NAMALWA (cell line): ENCODE results near the gene NBPF1.
A peak's percentile ranks its signal among the peaks of the same experiment; 100 is the strongest.
"Not testable (repeated sequence)": the region's sequence is repeated elsewhere in the genome, so short reads cannot be mapped to it uniquely, and the experiment has no call there.

Source experiments
- DNase-seq: peaks from one replicate; pipeline ENCODE4 v3.0.0-alpha.2; 2015; ENCODE audit warnings: low spot score

The NBPF1 gene

DNA sequence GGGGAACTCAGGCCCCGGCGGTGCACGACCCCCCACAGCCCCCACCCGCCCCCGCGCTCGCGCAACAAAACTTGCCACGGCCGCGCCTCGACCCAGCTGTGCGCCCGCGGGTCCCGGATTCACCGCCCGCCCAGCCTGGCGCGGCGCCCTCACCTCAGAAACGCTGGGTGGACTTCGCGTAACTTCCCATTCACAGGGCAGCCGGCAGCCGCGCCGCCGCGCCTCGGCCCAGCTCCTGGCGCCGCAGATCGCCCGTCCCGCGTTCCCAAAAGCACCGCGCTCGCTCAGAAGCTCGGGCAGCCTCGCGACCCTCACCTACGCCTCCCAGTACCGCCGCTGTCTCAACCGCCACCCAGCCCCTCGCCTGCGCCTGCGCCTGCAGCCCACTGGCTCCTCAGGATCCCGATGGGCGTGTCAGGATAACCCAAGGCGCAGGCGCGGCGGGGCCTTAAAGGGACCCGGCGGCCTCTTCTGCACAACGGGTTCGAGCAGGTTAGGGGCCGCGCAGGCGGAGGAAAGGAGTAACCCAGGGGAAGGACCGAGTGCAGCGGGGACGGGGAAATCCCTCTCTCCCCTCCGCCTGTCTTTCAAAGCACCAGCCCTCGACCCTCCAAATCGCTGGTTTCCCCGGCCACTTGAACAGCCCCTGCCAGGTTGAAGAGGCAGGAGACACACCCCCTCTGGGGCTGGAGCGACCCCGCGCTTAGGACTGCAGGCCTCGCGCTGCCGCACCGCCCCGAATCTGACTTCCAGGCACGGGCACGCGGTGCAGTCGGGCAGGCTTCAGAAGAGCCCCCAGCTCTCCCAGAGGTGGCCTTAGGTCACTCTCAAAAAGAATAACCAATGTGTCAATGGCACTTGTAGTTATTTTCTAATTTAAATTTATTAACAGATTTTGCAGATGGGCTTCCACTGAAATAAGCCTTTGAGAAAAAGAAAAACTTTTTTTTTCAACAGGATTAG lies at the start of gene NBPF1:
NBPF1 (minus strand) TSS at position 380 of the 963 bp plus-strand sequence.
- peak; percentile 100 for DNase-seq

DNA sequence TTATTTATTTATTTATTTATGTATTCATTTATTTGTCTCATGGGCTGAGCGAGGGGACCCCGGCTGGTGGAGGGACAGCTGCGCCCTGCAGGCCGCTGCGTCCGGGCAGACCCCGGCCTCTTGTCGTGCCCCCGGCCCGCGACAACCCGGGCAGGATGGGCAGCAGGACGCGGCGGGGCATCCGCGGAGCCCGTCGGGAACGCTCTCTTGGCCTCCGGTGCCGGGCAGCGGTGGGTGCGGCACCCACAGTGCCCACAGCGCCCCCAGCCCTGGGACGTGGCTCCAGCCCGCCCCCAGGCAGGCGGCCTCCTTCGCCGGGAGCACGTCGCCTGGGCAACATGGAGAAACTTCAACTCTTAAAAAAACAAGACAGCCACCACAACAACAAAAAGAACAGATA lies 44.9 kb upstream of the NBPF1 start:
- DNase-seq, result not testable (repeated sequence)

DNA sequence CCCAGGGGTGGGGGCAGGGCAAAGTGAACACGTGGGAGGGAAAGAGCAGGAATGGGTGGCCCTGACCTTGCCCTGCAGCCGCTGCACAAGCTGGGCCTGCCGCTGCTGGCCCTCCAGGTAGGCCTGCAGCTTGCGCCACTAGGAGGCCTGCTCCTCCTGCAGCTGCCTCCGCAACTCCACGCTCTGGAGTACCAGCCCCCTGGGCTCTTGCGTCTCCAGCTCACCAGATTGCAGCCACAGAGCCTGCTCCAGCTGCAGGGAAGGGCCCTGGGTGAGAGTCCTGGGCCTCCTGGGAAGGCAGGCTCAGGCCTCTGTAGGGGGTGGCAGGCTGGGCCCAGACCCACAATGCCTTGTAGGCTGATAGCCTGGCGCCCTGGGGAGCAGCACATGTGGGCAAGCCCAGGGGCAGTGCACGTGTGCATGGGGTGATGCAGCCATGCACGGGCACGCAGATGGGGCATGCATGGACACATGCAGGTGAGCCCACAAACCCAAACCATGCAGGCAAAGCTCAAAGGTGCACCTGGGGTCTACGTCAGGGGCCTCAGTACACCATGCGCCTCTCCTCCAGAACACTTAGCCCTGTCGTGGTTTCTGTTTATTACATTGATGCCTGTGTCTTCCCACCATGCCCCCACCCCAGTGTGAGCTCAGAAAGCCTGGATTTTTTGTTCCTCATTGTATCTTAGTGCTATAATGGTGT lies 43.8 kb upstream of the NBPF1 start:
- DNase-seq, result not testable (repeated sequence)

DNA sequence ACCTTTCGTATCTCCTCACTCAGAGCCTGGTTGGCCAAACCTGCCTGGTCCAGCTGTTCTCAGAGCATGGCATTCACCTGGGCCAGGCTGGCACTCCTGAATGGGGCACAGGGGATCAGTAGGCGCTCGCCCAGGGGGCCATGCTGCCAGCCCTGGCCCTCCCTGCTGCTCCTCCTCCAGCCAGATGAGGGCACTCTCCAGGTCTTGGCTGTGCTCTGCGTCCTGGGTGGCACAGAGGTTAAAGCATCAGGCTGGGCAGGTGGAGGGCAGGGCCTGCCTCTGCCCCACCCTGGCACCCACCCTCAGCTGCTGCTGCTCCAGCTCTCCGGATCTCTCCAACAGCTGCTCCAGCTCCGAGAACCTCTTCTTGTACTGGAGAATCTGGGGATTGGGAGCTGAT lies 43.2 kb upstream of the NBPF1 start:
- not testable (repeated sequence) for DNase-seq

DNA sequence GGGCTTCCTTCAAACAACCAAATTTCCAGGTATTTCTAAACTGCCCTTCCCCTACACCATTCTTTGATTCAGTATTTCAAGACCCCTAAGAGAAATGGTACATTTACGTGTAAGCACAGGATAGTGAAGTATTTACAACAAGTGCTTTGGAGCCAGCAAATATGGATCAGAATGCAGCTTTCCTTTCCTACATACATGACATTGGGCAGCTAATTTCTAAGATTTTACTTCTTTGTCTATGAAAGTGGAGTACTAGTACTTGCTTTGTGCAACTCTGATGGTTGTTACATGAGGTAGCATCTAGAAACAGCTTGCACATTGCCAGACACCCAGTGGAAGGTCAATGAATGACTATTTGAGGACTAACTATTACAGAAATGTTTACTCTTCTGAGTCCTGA lies 38.2 kb upstream of the NBPF1 start:
- peak; percentile 63 for DNase-seq

DNA sequence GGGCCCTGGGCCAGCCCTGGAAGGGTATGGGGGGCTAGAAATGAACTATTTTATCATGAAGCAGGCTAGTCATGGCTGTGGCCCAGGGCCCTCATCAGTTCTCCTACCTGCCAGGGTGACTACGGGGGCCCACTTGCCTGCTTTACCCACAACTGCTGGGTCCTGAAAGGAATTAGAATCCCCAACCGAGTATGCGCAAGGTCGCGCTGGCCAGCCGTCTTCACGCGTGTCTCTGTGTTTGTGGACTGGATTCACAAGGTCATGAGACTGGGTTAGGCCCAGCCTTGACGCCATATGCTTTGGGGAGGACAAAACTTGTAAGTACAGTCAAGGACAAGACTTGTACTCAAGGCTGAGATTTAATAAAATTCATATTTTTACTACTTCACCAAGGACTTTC lies 36.6 kb upstream of the NBPF1 start:
- DNase-seq, result not testable (repeated sequence)

DNA sequence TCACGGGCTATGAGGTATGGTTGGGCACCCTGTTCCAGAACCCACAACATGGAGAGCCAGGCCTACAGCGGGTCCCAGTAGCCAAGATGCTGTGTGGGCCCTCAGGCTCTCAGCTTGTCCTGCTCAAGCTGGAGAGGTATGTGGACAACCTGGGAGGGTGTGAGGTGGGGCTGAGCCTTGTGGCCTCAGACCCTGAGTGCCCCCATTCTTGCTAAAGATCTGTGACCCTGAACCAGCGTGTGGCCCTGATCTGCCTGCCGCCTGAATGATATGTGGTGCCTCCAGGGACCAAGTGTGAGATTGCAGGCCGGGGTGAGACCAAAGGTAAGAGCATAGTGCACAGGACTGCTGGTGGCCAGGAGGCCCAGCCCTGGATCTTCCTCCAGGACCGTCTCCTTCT lies 36.0 kb upstream of the NBPF1 start:
- not testable (repeated sequence) for DNase-seq

DNA sequence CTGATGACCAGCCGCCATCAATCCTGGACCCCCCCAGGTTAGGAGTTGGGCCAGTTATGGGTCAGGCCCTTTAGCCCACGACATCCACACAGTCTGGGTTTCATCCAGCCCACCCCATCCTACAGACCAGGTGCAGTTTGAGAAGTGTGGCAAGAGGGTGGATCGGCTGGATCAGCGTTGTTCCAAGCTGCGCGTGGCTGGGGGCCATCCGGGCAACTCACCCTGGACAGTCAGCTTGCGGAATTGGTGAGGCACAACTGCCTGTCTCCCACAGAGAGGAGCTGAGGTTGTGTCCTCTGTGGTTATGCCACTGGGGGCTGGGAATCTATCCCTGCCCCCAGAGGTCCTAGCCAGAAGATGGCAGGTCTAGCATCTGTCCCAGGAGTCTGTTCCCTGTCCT lies 35.4 kb upstream of the NBPF1 start:
- DNase-seq, result not testable (repeated sequence)

DNA sequence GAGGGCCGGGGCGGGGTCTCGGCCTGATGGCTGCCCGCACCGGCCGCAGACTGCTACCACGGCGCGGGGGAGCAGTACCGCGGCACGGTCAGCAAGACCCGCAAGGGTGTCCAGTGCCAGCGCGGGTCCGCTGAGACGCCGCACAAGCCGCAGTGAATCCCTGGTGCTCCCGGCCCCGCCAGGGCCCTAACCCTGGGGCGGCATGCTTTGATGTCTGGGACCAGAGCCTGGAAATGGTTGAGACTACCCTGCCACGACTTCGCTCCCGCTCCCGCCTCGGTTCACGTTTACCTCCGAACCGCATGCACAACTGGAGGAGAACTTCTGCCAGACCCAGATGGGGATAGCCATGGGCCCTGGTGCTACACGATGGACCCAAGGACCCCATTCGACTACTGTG lies 34.9 kb upstream of the NBPF1 start:
- not testable (repeated sequence) for DNase-seq

DNA sequence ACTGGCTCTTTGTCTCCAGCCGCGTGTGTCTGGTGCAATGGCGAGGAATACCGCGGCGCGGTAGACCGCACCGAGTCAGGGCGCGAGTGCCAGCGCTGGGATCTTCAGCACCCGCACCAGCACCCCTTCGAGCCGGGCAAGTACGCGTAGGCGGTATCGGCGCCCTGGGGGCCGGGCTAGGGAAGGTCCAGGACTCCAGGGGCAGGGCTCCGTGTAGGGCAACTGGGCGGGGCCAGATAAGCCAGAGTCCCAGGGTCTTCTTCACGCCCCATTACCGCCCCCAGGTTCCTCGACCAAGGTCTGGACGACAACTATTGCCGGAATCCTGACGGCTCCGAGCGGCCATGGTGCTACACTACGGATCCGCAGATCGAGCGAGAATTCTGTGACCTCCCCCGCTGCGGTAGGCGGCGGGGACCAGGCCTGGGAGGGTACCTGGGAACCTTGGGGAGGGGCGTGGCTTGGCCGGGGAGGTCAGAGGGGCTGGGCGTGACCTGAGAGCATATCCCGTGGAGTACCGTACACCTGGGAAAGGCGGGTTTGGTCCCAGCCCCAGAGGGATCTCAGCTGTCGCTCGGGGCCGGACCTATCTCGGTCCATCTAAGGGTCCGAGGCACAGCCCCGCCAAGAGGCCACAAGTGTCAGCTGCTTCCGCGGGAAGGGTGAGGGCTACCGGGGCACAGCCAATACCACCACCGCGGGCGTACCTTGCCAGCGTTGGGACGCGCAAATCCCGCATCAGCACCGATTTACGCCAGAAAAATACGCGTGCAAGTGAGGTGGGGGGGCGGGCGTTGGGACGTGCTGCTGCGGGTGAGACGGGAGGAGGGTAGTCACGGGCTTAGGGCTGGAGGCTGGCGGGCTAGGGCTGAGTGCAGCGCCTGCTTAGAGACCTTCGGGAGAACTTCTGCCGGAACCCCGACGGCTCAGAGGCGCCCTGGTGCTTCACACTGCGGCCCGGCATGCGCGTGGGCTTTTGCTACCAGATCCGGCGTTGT lies 34.1 kb upstream of the NBPF1 start:
- not testable (repeated sequence) for DNase-seq

DNA sequence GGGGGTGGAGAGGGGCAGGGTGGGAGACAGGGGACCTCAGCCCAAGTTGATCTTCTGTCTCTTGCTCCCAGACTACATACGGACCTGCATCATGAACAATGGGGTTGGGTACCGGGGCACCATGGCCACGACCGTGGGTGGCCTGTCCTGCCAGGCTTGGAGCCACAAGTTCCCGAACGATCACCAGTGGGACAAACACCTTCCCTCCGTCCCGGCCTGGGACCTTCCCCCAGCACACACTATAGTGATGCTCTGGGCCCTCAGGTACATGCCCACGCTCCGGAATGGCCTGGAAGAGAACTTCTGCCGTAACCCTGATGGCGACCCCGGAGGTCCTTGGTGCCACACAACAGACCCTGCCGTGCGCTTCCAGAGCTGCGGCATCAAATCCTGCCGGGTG lies 33.4 kb upstream of the NBPF1 start:
- not testable (repeated sequence) for DNase-seq

DNA sequence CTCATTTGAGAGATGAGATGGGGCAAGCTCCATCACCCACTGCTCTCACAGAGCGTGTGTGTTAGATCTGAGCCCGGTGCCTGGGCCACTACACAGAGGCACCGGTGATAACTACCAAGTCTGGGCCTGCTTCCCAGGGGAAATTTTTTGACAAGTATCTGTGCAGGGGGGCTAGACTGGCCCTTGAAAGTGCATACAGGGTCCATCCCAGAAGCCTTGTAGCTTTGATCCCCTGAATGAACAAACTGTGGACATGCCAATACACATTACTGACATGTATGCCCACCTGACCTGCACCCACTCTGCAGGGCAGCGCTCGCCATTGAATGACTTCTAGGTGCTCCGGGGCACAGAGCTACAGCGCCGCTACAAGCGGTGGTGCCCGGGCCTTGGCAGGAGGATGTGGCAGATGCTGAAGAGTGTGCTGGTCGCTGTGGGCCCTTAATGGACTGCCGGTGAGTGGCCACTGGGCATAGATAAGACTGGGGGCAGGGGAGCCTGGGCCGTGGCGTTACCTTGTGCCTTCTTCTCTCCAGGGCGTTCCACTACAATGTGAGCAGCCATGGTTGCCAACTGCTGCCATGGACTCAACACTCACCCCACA lies 32.8 kb upstream of the NBPF1 start:
- DNase-seq, result not testable (repeated sequence)

DNA sequence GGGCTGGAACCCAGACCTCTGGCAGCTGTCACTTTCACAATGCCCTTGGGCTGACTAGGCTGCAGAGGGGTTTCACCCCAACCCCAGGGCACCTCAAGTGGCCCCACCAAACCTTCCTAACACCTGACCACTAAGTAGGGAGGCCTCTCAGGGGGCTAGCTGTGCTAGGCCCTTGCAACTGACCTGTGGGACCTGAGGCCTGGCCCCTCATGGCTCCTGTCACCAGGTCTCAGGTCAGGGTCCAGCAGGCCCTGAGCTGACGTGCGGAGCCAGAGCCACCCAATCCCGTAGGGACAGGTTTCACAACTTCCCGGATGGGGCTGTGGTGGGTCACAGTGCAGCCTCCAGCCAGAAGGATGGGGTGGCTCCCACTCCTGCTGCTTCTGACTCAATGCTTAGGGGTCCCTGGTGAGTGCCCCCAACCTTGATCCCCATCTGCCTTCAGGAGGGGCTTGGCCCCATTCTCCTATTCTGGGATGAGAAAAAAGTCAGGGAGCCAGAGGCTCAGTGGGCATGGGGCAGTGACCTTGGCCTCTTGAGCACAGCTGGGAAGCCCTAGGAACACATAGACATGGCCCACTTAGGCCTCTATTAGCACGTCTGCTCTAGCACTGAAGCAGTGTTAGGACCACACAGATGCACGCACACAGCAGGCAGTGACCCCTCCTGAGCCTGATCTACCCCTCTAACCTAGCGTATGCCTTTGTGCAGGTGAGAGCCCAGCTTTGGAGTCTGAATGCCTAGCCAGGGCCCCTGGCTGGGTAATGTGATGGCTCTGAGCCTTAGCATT lies 32.1 kb upstream of the NBPF1 start:
- not testable (repeated sequence) for DNase-seq

DNA sequence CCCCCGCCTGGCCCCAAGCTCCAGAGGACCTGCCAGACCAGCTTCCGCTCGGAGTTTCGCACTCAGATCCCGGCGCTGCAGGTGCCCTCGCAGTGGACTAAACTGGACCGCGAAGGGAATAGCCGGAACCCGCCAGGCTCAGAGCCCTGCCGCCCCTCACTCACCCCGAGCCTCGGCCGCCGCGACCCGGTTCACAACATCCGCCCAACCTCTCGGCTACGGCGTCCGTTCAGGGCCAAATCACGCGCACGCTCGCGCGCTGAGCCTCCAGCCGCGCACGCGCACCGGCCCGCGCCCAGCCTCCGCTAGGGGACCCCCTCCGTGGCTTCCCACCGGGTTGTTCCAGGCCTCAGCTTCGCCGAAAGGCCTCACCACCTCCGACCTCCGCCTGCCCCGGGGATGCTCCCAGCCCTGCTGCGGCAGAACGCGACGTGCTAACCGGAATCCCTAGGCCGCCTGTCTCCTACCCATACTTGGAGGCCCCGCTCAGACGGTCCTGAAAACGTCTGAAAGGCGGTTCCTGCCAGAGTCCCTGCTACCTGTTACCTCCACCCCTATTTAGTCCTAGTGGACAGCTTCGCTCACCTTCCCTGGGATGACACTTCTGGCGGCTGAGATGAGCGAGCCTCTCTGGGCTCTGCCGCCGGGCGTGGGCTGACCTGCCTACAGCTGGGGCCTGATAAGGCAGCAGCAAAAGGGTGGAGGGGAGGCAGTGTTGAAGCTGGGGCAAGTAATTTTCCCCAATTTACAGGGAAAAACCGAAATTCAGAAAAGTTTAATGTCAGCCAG lies 31.3 kb upstream of the NBPF1 start:
- peak; percentile 99 for DNase-seq

DNA sequence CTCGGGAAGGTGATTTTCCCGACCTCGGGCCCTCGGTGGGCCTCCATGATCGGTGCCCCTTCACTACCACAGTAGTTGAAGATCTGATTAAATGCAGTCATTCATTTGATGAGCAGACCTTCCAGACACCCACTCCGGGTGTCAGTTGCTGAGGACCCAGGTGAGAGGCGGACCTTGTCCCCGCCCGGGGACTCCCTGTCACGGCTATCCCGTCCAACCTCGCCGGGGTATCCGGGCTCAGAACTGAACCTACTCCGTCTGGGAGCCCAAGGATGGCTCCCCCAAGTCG lies 30.8 kb upstream of the NBPF1 start:
- DNase-seq, result no peak

DNA sequence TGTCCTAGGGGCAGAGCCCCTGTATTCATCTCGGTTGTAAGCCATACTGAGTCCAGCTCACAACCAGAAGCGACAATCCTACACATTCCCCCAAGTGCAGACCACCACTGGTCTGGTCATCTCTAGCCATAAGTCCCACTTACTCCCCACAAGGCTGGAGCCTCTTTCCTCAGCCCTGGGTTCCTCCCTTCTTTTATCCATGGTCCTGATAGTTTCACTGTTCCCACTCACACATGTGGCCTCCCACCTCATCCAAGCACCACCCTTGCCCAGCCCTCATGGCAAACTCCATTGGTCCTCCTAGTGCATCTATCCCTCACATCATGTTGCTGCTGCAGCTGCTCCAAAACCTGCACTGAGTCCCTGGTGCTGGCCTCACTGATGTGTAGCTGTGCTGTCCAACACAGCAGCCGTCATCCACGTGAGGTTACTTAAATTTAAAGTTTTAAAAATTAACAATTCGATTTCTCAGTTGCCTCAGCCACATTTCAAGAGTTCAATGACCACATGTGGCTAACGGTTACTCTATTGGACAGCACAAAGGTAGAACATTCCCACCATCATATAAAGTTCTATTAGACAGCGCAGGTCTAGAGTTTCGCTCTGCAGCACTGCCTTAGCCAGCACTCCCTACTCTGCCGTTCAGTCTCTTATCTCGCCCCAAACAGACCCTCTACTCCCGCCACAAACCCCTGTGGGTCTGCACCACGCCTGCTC lies 30.3 kb upstream of the NBPF1 start:
- peak; percentile 68 for DNase-seq

DNA sequence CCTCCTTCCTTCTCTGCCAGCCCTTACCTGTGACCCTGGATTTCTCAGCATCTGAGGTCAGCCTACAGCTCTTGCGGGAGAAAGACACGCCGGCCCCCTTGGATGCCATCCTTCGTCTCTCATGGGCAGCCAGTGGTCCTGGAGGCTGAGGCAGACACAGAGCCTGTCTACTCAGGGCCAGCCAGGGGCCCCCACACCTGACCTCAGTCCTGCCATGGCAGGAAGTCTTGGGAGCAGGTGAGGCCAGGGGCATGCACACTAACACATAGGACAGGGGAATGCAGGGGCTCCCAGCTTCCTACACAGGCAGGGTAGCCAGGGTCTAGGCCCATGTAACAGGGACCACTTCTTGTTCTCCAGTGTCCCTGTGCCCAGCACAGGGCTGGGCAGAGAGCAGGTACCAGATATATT lies 29.6 kb upstream of the NBPF1 start:
- not testable (repeated sequence) for DNase-seq

DNA sequence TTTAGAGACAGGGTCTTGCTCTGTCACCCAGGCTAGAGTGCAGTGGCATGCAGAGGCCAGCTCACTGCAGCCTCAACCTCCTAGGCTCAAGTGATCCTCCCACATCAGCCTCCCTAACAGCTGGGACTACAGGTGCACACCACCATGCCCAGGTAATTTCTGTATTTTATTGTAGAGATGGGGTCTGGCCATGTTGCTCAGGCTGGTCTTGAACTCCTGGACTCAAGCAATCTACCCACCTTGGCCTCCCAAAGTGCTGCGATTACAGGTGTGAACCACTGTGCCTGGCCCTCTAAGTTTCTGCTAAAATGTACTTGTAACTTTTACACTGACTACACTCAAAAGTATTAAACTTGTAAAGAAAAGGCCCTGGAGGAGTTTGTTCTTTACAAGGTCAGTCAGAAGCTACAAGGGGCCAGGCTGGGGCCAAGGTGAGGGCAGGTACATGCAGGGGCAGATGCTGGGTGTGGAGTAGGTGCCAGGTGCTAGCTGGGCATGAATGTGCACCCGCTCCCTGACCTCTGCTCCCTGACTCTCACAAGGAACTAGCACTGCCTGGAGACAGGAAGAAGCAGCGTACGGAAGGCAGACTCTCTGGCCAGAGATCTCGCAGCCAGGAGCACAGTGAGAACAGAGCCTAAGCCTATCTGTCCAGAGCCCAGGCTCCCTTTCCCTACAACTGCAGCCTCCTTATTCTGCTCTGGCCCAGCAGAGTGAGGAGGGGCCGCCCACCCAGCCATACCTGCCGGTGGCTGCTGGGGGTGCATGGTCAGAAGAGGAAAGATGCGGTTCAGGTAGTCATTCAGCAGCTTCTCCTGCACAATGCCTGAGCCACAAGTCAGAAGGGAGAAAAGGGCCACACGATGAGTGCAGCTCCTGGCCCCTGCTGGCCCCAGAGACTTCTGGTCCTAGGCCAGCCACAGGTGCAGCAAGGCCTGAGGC lies 28.9 kb upstream of the NBPF1 start:
- not testable (repeated sequence) for DNase-seq
